ENCODE measurements around the gene ANKRD13D.

ANKRD13D gene

GRCh38 chr11:67302571-67303131 is 13.5 kb downstream of the ANKRD13D start:
- no peak for DNase-seq

GRCh38 chr11:67303132-67303834 is 14.2 kb downstream of the ANKRD13D start, which contains the start of gene SSH3:
Gene SSH3, plus strand, starts transcription at chr11:67303530. Its CDS starts 96 bp downstream, at chr11:67303626.
- DNase-seq, result peak in 45 of 56 donors; percentile 12 to 81 (median 49)

- no peak for DNase-seq
These were observed 14.8 kb downstream of the ANKRD13D start for GRCh38 chr11:67303835-67304411.

GRCh38 chr11:67304511-67305113 is 15.5 kb downstream of the ANKRD13D start:
- no peak for DNase-seq

- DNase-seq, result no peak
These were observed 17.9 kb downstream of the ANKRD13D start for GRCh38 chr11:67306769-67307544.

- DNase-seq, result no peak
These were observed 18.5 kb downstream of the ANKRD13D start for GRCh38 chr11:67307545-67308001.

- DNase-seq, result no peak
These were observed 19.1 kb downstream of the ANKRD13D start for GRCh38 chr11:67308031-67308866.

GRCh38 chr11:67309166-67309565 is 20.1 kb downstream of the ANKRD13D start:
- no peak for DNase-seq

GRCh38 chr11:67309661-67310061 is 20.6 kb downstream of the ANKRD13D start:
- DNase-seq, result no peak

GRCh38 chr11:67310246-67311050 is 21.3 kb downstream of the ANKRD13D start:
- DNase-seq, result no peak

GRCh38 chr11:67311051-67311555 is 22.0 kb downstream of the ANKRD13D start:
- no peak for DNase-seq

- no peak for DNase-seq
These were observed 22.5 kb downstream of the ANKRD13D start for GRCh38 chr11:67311556-67312082.

GRCh38 chr11:67312187-67313021 is 23.3 kb downstream of the ANKRD13D start:
- no peak for DNase-seq

GRCh38 chr11:67313125-67313890 is 24.2 kb downstream of the ANKRD13D start:
- DNase-seq, result no peak

GRCh38 chr11:67314218-67314617 is 25.1 kb downstream of the ANKRD13D start:
- DNase-seq, result no peak

- no peak for DNase-seq
These were observed 26.3 kb downstream of the ANKRD13D start for GRCh38 chr11:67315325-67315909.

- no peak for DNase-seq
These were observed 27.7 kb downstream of the ANKRD13D start for GRCh38 chr11:67316882-67317204.

Measured in nucleus accumbens (tissue), 56 donors.